Measurements from ENCODE around the gene TSGA10.

GRCh38 chr2:98975611-98976010 is 179.1 kb downstream of the TSGA10 start:
- TF ChIP-seq POLR2A (IDR thresholded peaks at IDR 0.05) (no peak), CTCF (IDR thresholded peaks at IDR 0.05) (no peak)

Measured in lower leg skin (tissue), 3 donors.